ENCODE data around the gene SEC14L5. TPM values are rescaled to one million over a fixed set of nuclear protein-coding genes. Genes with fewer than 3 reads are reported as not detected.
A peak's percentile ranks its signal among the peaks of the same experiment; 100 is the strongest.
"Not testable (repeated sequence)": the region's sequence is repeated elsewhere in the genome, so short reads cannot be mapped to it uniquely, and the experiment has no call there.

SEC14L5 gene
- polyA plus RNA-seq, 1 donor from 2014 or later = 0.43 TPM

DNA sequence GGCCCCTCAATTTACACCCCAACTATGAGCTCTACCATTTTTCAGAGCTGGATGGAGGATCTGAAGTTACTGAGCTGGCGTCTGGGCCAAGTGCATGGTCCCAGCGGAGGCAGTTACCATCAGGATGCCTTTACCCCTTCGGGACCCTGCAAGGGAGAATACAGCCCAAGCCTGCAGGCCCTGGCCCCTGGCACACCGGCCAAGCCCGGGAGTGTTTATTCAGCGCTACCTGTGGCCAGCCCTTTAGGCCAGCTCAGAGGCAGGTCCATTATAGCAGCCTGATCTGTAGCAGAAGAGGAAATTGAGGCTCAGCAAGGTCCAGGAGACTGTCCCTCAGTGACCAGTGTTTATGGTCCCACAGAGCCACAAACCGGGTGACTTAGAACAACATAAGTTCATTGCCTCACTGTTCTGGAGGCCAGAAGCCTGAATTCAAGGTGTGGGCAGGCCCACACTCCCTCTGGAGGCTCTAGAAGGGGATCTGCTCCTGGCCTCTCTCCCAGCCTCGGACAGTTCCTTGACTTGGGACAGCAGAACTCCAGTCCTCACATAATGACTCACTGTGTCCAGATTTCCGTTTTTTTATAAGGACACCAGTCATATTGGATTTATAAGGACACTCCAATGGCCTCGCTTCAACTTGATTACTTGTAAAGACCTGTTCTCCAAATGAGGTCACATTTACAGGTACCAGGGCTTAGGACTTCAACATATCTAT is 8.8 kb downstream of the SEC14L5 start:
- no peaks in the 10 kb centered on the region for H3K79me2 ChIP-seq (replicated peaks; ENCODE audit: insufficient read depth, low read length)
- H3K4me3 ChIP-seq (ENCODE audit: low read length) = no peak overlapping the region
- H4K20me1 ChIP-seq (ENCODE audit: insufficient read depth) = no peaks in the 10 kb centered on the region
- no peaks in the 10 kb centered on the region for H3K36me3 ChIP-seq (ENCODE audit: insufficient read depth, low read length)
- no peaks in the 10 kb centered on the region for H3F3A ChIP-seq (ENCODE audit: insufficient read depth, low read length, poor library complexity, severe bottlenecking)
- no peak overlapping the region for H3K4me2 ChIP-seq (ENCODE audit: low read length)
- TF ChIP-seq POLR2AphosphoS5 (IDR thresholded peaks at IDR 0.05) (no peak), EP300 (conservative IDR thresholded peaks at IDR 0.05; ENCODE audit: poor library complexity, severe bottlenecking) (no peak), RAD21 (conservative IDR thresholded peaks at IDR 0.05) (no peak), SMC3 (conservative IDR thresholded peaks at IDR 0.05; ENCODE audit: poor library complexity) (no peak)
- TF ChIP-seq, protein P1, sequence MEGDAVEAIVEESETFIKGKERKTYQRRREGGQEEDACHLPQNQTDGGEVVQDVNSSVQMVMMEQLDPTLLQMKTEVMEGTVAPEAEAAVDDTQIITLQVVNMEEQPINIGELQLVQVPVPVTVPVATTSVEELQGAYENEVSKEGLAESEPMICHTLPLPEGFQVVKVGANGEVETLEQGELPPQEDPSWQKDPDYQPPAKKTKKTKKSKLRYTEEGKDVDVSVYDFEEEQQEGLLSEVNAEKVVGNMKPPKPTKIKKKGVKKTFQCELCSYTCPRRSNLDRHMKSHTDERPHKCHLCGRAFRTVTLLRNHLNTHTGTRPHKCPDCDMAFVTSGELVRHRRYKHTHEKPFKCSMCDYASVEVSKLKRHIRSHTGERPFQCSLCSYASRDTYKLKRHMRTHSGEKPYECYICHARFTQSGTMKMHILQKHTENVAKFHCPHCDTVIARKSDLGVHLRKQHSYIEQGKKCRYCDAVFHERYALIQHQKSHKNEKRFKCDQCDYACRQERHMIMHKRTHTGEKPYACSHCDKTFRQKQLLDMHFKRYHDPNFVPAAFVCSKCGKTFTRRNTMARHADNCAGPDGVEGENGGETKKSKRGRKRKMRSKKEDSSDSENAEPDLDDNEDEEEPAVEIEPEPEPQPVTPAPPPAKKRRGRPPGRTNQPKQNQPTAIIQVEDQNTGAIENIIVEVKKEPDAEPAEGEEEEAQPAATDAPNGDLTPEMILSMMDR (IDR thresholded peaks at IDR 0.05; ENCODE audit: poor library complexity, severe bottlenecking) = no peak
- TF ChIP-seq, protein P2, sequence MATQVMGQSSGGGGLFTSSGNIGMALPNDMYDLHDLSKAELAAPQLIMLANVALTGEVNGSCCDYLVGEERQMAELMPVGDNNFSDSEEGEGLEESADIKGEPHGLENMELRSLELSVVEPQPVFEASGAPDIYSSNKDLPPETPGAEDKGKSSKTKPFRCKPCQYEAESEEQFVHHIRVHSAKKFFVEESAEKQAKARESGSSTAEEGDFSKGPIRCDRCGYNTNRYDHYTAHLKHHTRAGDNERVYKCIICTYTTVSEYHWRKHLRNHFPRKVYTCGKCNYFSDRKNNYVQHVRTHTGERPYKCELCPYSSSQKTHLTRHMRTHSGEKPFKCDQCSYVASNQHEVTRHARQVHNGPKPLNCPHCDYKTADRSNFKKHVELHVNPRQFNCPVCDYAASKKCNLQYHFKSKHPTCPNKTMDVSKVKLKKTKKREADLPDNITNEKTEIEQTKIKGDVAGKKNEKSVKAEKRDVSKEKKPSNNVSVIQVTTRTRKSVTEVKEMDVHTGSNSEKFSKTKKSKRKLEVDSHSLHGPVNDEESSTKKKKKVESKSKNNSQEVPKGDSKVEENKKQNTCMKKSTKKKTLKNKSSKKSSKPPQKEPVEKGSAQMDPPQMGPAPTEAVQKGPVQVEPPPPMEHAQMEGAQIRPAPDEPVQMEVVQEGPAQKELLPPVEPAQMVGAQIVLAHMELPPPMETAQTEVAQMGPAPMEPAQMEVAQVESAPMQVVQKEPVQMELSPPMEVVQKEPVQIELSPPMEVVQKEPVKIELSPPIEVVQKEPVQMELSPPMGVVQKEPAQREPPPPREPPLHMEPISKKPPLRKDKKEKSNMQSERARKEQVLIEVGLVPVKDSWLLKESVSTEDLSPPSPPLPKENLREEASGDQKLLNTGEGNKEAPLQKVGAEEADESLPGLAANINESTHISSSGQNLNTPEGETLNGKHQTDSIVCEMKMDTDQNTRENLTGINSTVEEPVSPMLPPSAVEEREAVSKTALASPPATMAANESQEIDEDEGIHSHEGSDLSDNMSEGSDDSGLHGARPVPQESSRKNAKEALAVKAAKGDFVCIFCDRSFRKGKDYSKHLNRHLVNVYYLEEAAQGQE (IDR thresholded peaks at IDR 0.05; ENCODE audit: borderline replicate concordance) = no peak
- no peak overlapping the region for H2AFZ ChIP-seq (ENCODE audit: low read depth, low read length)
- H3K9ac ChIP-seq (ENCODE audit: low read length) = no peak overlapping the region
- no peaks in the 10 kb centered on the region for H3K27me3 ChIP-seq (ENCODE audit: insufficient read depth, low read depth, low read length)
- no peak overlapping the region for H3K27ac ChIP-seq (ENCODE audit: low read length)
- no peaks in the 10 kb centered on the region for H3K9me2 ChIP-seq (ENCODE audit: insufficient read depth, low read length)
- no peaks in the 10 kb centered on the region for H3K9me3 ChIP-seq (ENCODE audit: low read length)

DNA sequence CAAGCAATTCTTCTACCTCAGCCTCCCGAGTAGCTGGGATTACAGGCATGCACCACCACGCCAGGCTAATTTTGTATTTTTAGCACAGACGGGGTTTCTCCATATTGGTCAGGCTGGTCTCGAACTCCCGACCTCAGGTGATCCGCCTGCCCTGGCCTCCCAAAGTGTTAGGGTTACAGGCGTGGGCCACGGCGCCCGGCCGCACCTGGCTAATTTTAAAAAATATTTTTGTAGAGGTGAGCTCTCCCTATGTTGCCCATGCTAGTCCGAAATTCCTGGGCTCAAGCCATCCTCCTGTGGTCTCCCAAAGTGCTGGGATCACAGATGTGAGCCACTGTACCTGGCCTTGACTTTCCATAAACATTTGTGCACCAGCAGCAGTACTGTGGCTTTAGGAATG is 10.1 kb downstream of the SEC14L5 start:
- not testable (repeated sequence) for H3K9ac ChIP-seq (ENCODE audit: low read length); H3K9me3 ChIP-seq (ENCODE audit: low read length); H3F3A ChIP-seq (ENCODE audit: insufficient read depth, low read length, poor library complexity, severe bottlenecking); H3K79me2 ChIP-seq (replicated peaks; ENCODE audit: insufficient read depth, low read length); H2AFZ ChIP-seq (ENCODE audit: low read depth, low read length); H3K36me3 ChIP-seq (ENCODE audit: insufficient read depth, low read length); H3K27ac ChIP-seq (ENCODE audit: low read length); H3K27me3 ChIP-seq (ENCODE audit: insufficient read depth, low read depth, low read length); H3K9me2 ChIP-seq (ENCODE audit: insufficient read depth, low read length); H4K20me1 ChIP-seq (ENCODE audit: insufficient read depth); H3K4me2 ChIP-seq (ENCODE audit: low read length)
- peak overlapping the region; percentile 9 for H3K4me3 ChIP-seq (ENCODE audit: low read length)

DNA sequence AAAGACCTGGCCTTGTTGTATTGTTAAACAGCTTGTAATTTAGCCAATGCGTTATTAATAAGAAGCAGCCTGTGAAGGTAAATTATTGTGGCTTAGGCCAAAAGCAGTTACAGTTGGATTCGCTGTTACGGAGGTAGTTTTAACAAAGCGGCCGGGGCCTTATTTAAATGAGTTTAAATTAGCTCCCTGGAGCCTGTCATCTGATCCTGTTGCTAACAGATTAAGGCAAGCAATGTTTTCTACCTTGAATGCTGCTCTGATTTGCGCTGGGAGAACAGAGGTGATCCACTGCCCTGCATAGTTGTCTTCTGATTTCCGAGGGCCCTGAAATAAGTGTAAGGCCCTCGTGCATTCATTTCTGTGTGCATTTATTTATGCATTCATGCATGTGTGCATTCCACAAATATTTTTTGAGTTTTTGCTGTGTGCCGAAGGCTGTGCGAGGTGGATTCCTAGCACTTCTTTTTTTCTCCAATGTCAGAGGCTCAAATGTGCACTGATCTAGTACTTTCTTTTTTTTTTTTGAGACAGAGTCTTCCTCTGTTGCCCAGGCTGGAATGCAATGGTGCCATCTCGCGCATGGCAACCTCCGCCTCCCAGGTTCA is 10.9 kb downstream of the SEC14L5 start:
- H3K27me3 ChIP-seq (ENCODE audit: insufficient read depth, low read depth, low read length) = no peaks in the 10 kb centered on the region
- H2AFZ ChIP-seq (ENCODE audit: low read depth, low read length) = no peak overlapping the region
- peak overlapping the region; percentile 9 for H3K4me3 ChIP-seq (ENCODE audit: low read length)
- no peak overlapping the region for H3K4me2 ChIP-seq (ENCODE audit: low read length)
- H3K9me2 ChIP-seq (ENCODE audit: insufficient read depth, low read length) = no peaks in the 10 kb centered on the region
- no peaks in the 10 kb centered on the region for H3F3A ChIP-seq (ENCODE audit: insufficient read depth, low read length, poor library complexity, severe bottlenecking)
- no peaks in the 10 kb centered on the region for H3K79me2 ChIP-seq (replicated peaks; ENCODE audit: insufficient read depth, low read length)
- peak overlapping the region; percentile 14 for H3K9ac ChIP-seq (ENCODE audit: low read length)
- H3K27ac ChIP-seq (ENCODE audit: low read length) = peak overlapping the region; percentile 3
- H3K36me3 ChIP-seq (ENCODE audit: insufficient read depth, low read length) = no peaks in the 10 kb centered on the region
- no peaks in the 10 kb centered on the region for H3K9me3 ChIP-seq (ENCODE audit: low read length)
- no peak for TF ChIP-seq EZH2 (IDR thresholded peaks at IDR 0.05; ENCODE audit: borderline replicate concordance, insufficient read depth, low read length, poor library complexity, severe bottlenecking)
- H4K20me1 ChIP-seq (ENCODE audit: insufficient read depth) = no peaks in the 10 kb centered on the region

Measured in neural cell (in vitro differentiated cells).